Stimulated activated memory B cell treated with anti-CD40 and anti-IgM and Interleukin-4, amounts not matched to agents 10 μg/mL and 1 μg/mL and 100 μg/mL, for 72 hours (primary cell): ENCODE data around the gene CNTNAP5.

ENCODE experiments used
- ATAC-seq: fragments of 150-1000 bp; cut with Tn5 transposase; 2 replicates; pipeline ENCODE4 v1.10.0; 2021
- H3K27ac Mint-ChIP-seq: one replicate; pipeline ENCODE4 v1.8.0; 2022; ENCODE audit warnings: mild to moderate bottlenecking, mixed read lengths
- H3K27me3 Mint-ChIP-seq: one replicate; pipeline ENCODE4 v1.8.0; 2022; ENCODE audit warnings: mixed read lengths
- H3K36me3 Mint-ChIP-seq: one replicate; pipeline ENCODE4 v1.8.0; 2022; ENCODE audit warnings: mixed read lengths
- H3K4me1 Mint-ChIP-seq: one replicate; pipeline ENCODE4 v1.8.0; 2022; ENCODE audit warnings: mixed read lengths
- H3K4me3 Mint-ChIP-seq: one replicate; pipeline ENCODE4 v1.8.0; 2022; ENCODE audit warnings: mild to moderate bottlenecking, moderate library complexity, mixed read lengths
- H3K9me3 Mint-ChIP-seq: one replicate; pipeline ENCODE4 v1.8.0; 2022; ENCODE audit warnings: mixed read lengths

CNTNAP5 gene

DNA sequence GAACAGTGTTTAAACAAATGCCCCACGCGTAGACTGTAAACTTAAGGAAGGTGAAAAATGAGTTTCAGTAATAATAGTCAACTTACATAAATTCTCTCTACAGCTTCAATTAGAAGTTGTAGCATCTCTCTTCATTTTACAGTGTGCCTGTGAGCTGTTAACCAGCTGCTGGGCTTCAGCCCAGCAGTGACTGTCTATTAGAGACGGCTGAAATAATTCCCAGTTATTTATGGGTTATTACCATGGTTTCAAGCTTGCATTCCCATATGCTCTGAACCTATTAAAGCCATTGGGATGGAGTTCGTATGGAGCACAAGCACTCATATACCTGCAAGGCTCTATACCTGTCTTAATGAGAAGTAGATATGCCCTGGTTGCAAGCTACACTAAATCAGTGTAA is 501.1 kb downstream of the CNTNAP5 start:
- H3K27ac Mint-ChIP-seq: no peak overlapping the region
- H3K9me3 Mint-ChIP-seq: peaks cover 3% of the 10 kb centered on the region
- no peaks in the 10 kb centered on the region for H3K36me3 Mint-ChIP-seq
- no peak overlapping the region for H3K4me3 Mint-ChIP-seq
- no peaks in the 10 kb centered on the region for H3K4me1 Mint-ChIP-seq
- no peaks in the 10 kb centered on the region for H3K27me3 Mint-ChIP-seq
- no peak for ATAC-seq

DNA sequence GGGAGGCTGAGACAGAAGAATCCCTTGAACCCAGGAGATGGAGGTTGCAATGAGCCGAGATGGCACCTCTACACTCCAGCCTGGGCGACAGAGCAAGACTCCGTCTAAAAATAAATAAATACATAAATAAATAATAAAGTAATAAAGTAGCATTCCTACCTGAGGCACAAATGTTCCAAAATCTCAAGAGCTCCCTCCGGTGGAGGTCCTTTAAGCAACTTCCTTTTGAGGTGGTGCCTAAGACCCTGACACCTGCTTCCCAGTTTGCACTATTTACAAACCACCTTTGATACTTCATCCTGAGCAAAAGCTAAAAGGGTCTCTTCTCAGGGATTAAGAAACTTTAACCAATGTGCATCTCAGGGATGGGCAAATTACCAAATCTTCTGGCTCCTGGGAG is 505.1 kb downstream of the CNTNAP5 start:
- Mint-ChIP-seq H3K27ac (no peak overlapping the region), H3K9me3 (peaks cover 2% of the 10 kb centered on the region), H3K36me3 (no peaks in the 10 kb centered on the region), H3K4me3 (no peak overlapping the region), H3K27me3 (no peaks in the 10 kb centered on the region), H3K4me1 (no peaks in the 10 kb centered on the region)
- ATAC-seq: no peak

DNA sequence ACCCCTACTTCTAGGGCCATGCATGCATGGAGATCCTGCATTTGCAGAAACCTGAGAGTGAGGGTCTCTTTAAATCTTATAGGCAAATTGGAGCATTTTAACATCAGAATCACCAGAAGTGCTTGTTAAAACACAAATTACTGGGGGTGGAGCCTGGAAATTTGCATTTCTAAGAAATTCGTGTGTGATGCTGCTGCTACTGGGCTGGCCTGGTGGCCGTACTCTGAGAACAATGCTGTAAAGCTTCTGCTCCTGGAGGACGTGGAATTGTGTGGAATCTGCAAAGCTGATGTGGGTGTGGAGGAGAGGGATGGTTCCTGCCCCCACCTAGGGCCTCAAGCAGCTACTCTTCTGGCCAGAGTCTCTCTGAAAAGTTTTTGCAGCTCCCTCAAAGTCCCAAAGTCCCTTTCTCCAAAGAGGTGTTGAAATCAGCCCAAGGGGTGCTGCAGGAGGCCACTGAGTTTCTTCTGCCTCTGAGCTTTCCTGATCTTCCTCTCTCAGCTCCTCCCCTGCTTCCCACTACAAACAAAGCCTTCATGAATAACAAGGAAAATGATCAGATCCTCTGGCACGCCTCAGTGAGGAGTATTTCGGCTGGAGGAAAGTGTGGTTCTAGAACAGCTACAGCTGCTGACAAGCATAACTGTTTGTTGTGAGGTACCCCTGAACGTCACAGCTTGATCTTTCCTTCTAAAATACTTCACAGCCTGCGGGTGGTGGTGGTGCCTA is 508.3 kb downstream of the CNTNAP5 start:
- H3K27ac Mint-ChIP-seq: no peak overlapping the region
- H3K9me3 Mint-ChIP-seq: peaks cover 10% of the 10 kb centered on the region

DNA sequence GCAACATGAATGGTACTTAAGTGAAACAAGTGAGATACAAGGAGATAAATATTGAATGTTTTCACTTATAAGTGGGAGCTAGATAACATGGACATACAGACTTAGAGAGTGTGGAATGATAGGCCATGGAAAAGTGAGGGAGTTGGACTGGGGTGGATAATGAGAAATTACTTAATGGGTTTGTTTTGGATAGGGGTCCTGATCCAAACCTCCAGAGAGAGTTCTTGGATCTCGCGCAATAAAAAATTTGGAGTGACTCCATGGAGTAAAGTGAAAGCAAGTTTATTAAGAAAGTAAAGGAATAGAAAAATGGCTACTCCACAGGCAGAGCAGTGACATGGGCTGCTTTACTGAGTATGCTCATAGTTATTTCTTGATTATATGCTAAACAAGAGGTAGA is 508.9 kb downstream of the CNTNAP5 start:
- no peak for ATAC-seq
- no peak overlapping the region for H3K4me3 Mint-ChIP-seq

More for the DNA sequence above, 508.3 kb downstream of the CNTNAP5 start:
- no peaks in the 10 kb centered on the region for H3K27me3 Mint-ChIP-seq
- H3K4me3 Mint-ChIP-seq: no peak overlapping the region
- no peaks in the 10 kb centered on the region for H3K36me3 Mint-ChIP-seq
- no peak for ATAC-seq
- H3K4me1 Mint-ChIP-seq: no peaks in the 10 kb centered on the region

DNA sequence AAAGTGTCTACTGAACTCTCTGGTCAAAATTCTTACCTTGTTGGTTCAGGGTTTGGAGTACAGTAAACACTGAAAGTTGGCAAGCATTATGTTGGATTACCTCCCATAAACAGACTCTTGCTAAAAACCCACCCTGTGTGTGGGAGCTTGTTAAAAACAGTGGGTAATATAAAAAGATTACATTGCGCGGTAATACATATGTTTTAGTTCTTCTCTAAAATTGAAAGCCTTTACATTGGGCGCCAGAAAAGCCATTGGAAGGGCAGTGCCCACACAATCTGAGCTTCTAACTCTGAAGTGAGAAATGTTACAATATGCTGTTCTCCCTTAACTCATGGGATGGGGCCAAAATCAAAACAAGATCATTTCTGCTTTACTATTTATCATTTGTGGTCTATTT is 510.7 kb downstream of the CNTNAP5 start:
- Mint-ChIP-seq H3K4me1 (no peaks in the 10 kb centered on the region), H3K9me3 (peaks cover 12% of the 10 kb centered on the region), H3K4me3 (no peak overlapping the region), H3K36me3 (no peaks in the 10 kb centered on the region), H3K27me3 (no peaks in the 10 kb centered on the region), H3K27ac (no peak overlapping the region)
- no peak for ATAC-seq

More for the DNA sequence above, 508.9 kb downstream of the CNTNAP5 start:
- Mint-ChIP-seq H3K9me3 (peaks cover 12% of the 10 kb centered on the region), H3K27me3 (no peaks in the 10 kb centered on the region), H3K4me1 (no peaks in the 10 kb centered on the region), H3K36me3 (no peaks in the 10 kb centered on the region), H3K27ac (no peak overlapping the region)

DNA sequence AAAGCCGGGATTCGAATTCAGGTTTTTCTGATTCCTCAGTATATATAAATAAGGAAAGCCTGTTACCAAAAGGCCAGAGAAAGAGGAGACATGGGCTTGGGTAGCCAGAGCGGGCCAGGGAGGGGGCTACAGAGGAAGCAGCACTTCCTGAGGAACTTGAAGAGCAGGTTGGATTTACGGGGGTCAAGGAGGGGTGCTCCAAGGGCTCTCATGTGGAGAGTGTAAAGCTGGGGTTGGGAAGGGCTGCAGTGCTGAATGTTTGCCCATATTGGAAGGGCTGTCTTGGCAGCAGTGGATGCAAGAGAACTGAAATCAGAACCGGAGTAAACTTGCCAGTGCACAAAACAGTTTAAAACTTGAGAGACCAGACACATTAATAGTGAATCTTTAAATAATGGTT is 511.5 kb downstream of the CNTNAP5 start:
- no peaks in the 10 kb centered on the region for H3K4me1 Mint-ChIP-seq
- H3K27me3 Mint-ChIP-seq: no peaks in the 10 kb centered on the region
- H3K9me3 Mint-ChIP-seq: peaks cover 12% of the 10 kb centered on the region
- ATAC-seq: no peak
- no peaks in the 10 kb centered on the region for H3K36me3 Mint-ChIP-seq
- no peak overlapping the region for H3K4me3 Mint-ChIP-seq
- H3K27ac Mint-ChIP-seq: no peak overlapping the region

DNA sequence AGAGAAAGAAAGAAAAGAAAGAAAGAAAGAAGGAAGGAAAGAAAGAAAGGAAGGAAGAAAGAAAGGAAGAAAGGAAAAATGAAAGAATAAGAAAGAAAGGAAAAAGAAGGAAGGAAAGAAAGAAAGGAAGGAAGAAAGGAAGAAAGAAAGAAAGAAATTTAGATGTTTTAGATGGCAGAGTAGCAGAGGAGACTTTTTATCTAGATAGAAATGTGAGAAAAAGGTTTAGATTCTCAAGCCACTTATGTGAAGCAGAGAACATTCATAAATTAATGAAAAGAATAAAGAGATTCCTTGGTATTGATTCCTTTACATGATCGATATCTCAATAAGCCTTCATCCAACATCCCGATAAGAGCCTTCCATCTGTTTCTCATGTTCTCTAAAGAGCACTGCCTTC is 513.5 kb downstream of the CNTNAP5 start:
- ATAC-seq: no peak
- H3K36me3 Mint-ChIP-seq: no peaks in the 10 kb centered on the region
- H3K27ac Mint-ChIP-seq: no peak overlapping the region
- no peaks in the 10 kb centered on the region for H3K4me1 Mint-ChIP-seq
- H3K4me3 Mint-ChIP-seq: no peak overlapping the region
- H3K9me3 Mint-ChIP-seq: peaks cover 11% of the 10 kb centered on the region
- H3K27me3 Mint-ChIP-seq: no peaks in the 10 kb centered on the region

DNA sequence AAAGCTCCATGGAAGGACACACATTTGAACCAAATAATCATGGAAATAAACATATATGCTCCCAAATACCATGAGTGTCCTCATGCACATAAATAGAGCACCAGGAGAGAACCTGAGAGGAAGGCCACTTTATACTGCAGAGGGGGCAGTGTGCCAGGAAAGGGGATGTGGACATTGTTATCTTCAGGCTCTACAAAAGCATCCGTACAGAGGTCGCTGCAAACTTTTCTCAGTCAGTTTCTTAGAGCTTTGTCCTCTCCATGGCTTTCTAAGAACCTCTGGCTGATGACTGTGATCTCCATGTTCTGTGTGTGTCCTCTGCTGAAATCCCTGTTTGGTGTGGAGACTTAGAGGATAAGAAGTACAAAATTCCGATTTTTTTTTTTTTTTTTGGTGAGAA is 515.7 kb downstream of the CNTNAP5 start:
- H3K9me3 Mint-ChIP-seq: peaks cover 10% of the 10 kb centered on the region
- no peak overlapping the region for H3K27ac Mint-ChIP-seq
- H3K36me3 Mint-ChIP-seq: no peaks in the 10 kb centered on the region
- no peak for ATAC-seq
- H3K4me1 Mint-ChIP-seq: no peaks in the 10 kb centered on the region
- no peak overlapping the region for H3K4me3 Mint-ChIP-seq
- H3K27me3 Mint-ChIP-seq: no peaks in the 10 kb centered on the region

DNA sequence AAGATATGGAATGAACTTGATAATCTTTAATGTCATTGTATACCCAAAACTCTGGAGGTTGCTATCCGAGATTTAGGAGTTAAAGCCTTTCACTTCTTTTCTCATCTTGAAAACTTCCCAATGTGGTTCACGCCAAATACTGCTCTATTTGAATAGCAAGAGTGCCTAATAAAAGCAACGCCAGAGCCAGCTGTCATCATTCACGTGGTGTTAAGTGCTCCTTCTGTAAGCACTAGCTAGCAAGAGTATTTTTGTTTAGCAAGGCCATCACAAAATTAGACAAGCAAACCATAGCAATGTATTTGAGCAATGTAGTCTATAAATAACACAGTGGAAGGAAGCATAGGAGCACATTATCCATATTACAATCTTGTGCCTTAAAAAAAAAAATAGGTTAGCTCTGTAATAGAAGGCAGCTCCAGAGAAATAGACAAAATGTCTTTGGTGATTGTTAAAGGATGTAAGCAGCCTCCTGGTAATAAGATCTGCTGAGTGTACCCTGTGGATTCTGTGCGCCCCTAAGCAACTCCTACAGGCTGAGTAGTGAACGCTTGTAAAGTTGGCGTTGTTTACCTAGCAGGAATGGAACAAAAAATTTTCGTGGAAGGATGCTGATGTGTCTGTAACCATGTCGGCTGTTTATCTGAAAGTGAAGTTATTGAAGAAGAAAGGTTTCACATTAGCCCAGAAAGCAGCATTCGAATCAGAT is 518.0 kb downstream of the CNTNAP5 start:
- peaks cover 4% of the 10 kb centered on the region for H3K9me3 Mint-ChIP-seq
- H3K36me3 Mint-ChIP-seq: no peaks in the 10 kb centered on the region
- H3K4me3 Mint-ChIP-seq: no peak overlapping the region

DNA sequence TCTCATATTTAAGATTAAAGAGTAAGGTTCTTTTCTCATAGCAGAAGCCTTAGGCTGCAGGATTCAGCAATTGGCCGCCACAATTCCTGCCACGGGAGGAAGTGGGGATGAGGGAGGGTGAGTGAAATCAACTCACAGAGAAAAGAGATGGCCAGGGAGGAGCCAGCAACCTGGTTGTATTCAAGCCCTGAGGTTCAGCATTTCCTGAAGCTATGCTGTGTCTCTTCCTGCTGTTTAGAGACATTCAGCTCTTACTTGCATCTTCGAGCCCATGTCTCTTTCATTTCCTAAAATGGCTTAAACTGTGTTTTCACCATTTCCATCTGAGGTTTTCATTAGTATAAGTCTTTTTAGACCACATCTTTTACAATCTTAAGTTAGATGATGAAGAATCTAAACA is 522.6 kb downstream of the CNTNAP5 start:
- no peaks in the 10 kb centered on the region for H3K4me1 Mint-ChIP-seq
- no peak for ATAC-seq
- H3K27ac Mint-ChIP-seq: no peak overlapping the region
- no peaks in the 10 kb centered on the region for H3K36me3 Mint-ChIP-seq
- H3K27me3 Mint-ChIP-seq: no peaks in the 10 kb centered on the region
- H3K4me3 Mint-ChIP-seq: no peak overlapping the region
- H3K9me3 Mint-ChIP-seq: no peaks in the 10 kb centered on the region

More for the DNA sequence above, 518.0 kb downstream of the CNTNAP5 start:
- H3K4me1 Mint-ChIP-seq: no peaks in the 10 kb centered on the region
- no peaks in the 10 kb centered on the region for H3K27me3 Mint-ChIP-seq
- no peak overlapping the region for H3K27ac Mint-ChIP-seq
- no peak for ATAC-seq

DNA sequence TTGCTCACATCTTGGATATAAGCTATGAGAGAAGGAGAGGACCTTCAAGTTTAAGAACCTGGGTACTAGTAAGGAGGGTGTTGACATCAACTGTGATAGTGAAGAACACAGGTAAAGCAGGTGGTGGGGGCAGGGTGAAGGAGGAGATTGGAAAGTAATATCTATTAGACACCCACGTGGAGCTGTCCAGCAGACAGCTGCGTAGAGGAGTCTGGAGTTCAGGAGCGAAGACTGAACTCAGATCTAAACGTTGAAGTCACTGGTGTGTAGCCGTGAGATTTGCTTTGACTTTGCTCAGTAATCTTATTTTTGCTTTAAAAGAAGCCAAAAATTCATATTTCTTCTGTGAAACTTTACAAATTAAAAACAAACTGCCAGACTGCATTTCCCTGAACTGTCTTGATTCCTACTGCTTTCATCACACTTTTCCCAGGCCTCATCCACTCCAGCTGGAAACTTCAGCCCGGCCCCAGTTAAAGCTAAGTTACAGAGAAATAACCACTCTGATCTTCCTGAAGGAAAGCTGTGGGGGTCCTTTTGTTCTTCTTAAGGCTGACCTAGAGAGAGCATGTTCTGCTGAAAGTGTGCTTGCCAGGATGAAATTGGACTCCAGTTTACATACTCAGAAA is 533.3 kb downstream of the CNTNAP5 start:
- Mint-ChIP-seq H3K9me3 (peaks cover 4% of the 10 kb centered on the region), H3K36me3 (no peaks in the 10 kb centered on the region), H3K27ac (no peak overlapping the region), H3K4me3 (no peak overlapping the region), H3K4me1 (no peaks in the 10 kb centered on the region), H3K27me3 (no peaks in the 10 kb centered on the region)
- no peak for ATAC-seq

DNA sequence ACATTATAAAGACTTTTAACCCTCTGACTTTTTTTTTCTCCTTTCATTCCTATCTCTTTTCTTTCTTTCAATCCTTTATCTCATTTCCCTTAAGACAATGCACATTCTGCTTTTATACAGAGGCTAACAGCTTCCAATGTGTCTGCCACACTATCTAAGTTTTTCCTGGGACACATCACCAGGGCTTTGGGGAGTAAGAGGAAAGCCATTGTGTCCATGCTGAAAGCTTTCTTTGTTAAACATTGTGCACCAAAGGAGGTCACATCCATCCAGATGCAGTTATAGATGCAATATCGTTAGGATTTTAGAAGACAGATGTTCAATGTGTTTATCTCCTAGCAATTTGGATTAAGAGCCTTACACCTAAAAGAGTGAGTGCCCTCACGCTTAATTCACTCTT is 534.1 kb downstream of the CNTNAP5 start:
- no peak for ATAC-seq
- no peak overlapping the region for H3K27ac Mint-ChIP-seq
- peaks cover 8% of the 10 kb centered on the region for H3K9me3 Mint-ChIP-seq
- no peaks in the 10 kb centered on the region for H3K36me3 Mint-ChIP-seq
- no peaks in the 10 kb centered on the region for H3K27me3 Mint-ChIP-seq
- no peaks in the 10 kb centered on the region for H3K4me1 Mint-ChIP-seq
- no peak overlapping the region for H3K4me3 Mint-ChIP-seq

DNA sequence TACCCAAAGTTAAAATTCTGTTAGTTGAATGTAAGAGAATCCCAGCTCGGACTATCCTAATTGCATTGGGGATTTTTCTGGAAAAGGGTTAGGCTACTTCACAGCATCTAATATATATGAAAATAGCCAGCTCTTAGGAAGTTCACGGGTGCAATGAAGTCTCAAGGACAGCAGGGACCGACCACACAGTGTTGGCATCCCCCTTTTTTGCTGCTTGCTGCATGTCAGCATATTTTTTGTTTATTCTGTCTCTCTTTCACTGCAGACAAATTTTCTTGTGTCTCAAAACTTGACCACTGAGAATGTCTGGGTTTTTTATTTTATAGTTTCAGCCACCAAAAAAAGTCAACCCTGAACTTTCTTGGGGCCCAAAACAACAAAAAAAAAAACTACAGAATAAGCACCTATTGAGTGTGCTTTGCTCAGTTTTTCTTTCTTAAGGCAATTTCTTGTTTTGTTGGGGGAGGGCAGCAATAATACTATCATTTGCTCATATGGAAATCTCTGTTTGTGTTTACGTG is 535.6 kb downstream of the CNTNAP5 start:
- no peaks in the 10 kb centered on the region for H3K27me3 Mint-ChIP-seq
- no peak for ATAC-seq
- H3K9me3 Mint-ChIP-seq: peaks cover 8% of the 10 kb centered on the region
- no peaks in the 10 kb centered on the region for H3K36me3 Mint-ChIP-seq
- H3K4me3 Mint-ChIP-seq: no peak overlapping the region
- no peak overlapping the region for H3K27ac Mint-ChIP-seq
- H3K4me1 Mint-ChIP-seq: no peaks in the 10 kb centered on the region

DNA sequence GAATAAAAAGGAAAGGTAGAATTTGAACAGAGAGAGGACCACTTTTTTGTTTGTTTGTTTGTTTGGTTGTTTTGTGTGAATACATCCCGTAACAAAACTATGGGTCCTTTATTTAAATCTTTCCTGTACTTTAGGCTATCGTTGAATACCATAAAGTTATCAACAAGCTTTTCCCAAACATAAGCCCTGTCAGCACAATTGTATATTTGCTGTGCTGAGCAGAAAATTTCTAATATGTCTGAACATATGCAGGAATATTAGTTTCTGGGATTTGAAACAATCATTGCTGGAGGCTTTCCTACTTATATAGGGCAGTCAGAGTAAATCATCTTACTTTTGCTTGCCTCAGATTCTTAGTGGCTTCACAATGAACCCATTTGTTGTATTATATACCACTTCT is 536.4 kb downstream of the CNTNAP5 start:
- ATAC-seq: no peak
- Mint-ChIP-seq H3K27me3 (no peaks in the 10 kb centered on the region), H3K9me3 (peaks cover 8% of the 10 kb centered on the region), H3K4me1 (no peaks in the 10 kb centered on the region), H3K4me3 (no peak overlapping the region), H3K36me3 (no peaks in the 10 kb centered on the region), H3K27ac (no peak overlapping the region)

DNA sequence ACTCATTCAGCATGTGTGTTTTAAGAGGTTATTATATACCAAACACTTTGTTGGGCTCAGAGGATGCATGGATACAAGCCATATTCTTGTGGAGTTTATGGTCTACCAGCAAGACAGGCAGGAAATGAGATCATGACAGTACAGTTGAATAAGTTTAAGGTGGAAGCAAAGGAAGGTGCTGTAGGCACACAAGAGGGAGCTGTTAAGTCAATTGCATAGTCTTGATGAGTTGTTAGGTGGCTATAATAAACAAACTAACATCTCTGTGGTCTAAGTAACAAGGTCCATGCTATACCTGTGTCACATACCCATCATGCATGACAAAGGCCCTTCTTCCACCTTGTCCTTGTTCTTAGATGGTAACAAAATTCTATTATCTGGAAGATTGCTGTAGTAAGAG is 538.3 kb downstream of the CNTNAP5 start:
- Mint-ChIP-seq H3K27me3 (no peaks in the 10 kb centered on the region), H3K27ac (no peak overlapping the region), H3K9me3 (peaks cover 4% of the 10 kb centered on the region), H3K36me3 (no peaks in the 10 kb centered on the region), H3K4me1 (no peaks in the 10 kb centered on the region), H3K4me3 (no peak overlapping the region)
- ATAC-seq: no peak
